OCI-LY7 (cell line): Measurements from ENCODE around the gene TRAF1. TPM values are rescaled to one million over a fixed set of nuclear protein-coding genes. Genes with fewer than 3 reads are reported as not detected.

Experiments used
- BruUV-seq: library from RNA; stranded (reverse); fragments of 400-500 nt; replicated peaks from 2 replicates; lab custom pipeline; 2021; lab: Mats Ljungman, UMichigan
- CTCF ChIA-PET: fragments of 300-600 bp; sonication (Branson Sonifier 250); formaldehyde crosslinking; loops from one replicate; lab custom pipeline; 2022; ENCODE audit warnings: antibody characterized with exemption; ENCODE audit not compliant: unreplicated experiment; lab: Charles Lee
- POLR2A ChIA-PET: fragments of 300-600 bp; sonication (Branson Sonifier 250); formaldehyde crosslinking; loops from one replicate; lab custom pipeline; 2022; ENCODE audit warnings: antibody characterized with exemption; lab: Charles Lee
- DNase-seq: peaks from one replicate; pipeline ENCODE4 v3.0.0-alpha.2; 2015; ENCODE audit warnings: low spot score
- H2AFZ ChIP-seq: fragments of 200-600 bp; sonication (generic), shearing (Covaris generic); 2 replicates; pipeline ENCODE4 v1.6.1; 2014; ENCODE audit warnings: mild to moderate bottlenecking, antibody characterized with exemption, low read length, moderate library complexity
- H3K27ac ChIP-seq: fragments of 200-600 bp; sonication (generic); 2 replicates; pipeline ENCODE4 v1.5.1; 2014; ENCODE audit warnings: mixed run types, low read depth, mild to moderate bottlenecking, moderate library complexity, low read length, inconsistent platforms; ENCODE audit not compliant: poor library complexity, severe bottlenecking
- H3K36me3 ChIP-seq: fragments of 200-600 bp; sonication (generic); 2 replicates; pipeline ENCODE4 v1.6.1; 2014; ENCODE audit warnings: mild to moderate bottlenecking, antibody characterized with exemption, low read length, moderate library complexity, mixed read lengths; ENCODE audit not compliant: insufficient read depth
- H3K4me1 ChIP-seq: fragments of 200-600 bp; sonication (generic); 2 replicates; pipeline ENCODE4 v1.5.1; 2014; ENCODE audit warnings: mild to moderate bottlenecking, low read length; ENCODE audit not compliant: insufficient read depth, poor library complexity, severe bottlenecking
- H3K4me2 ChIP-seq: fragments of 200-600 bp; sonication (generic); 2 replicates; pipeline ENCODE4 v1.6.1; 2014; ENCODE audit warnings: mild to moderate bottlenecking, low read length
- H3K4me3 ChIP-seq: fragments of 200-600 bp; sonication (generic); 2 replicates; pipeline ENCODE4 v1.5.1; 2014; ENCODE audit warnings: mild to moderate bottlenecking, low read depth, low read length; ENCODE audit not compliant: poor library complexity, severe bottlenecking
- H3K79me2 ChIP-seq: fragments of 200-600 bp; sonication (generic); 2 replicates; pipeline ENCODE4 v1.6.1; 2016; ENCODE audit warnings: low read depth, mild to moderate bottlenecking, low read length, moderate library complexity, mixed read lengths; ENCODE audit not compliant: insufficient read depth
- H3K9me2 ChIP-seq: fragments of 200-600 bp; sonication (generic); 2 replicates; pipeline ENCODE4 v1.6.1; 2016; ENCODE audit warnings: mild to moderate bottlenecking, low read length, mixed read lengths; ENCODE audit not compliant: insufficient read depth
- H3K9me3 ChIP-seq: fragments of 200-600 bp; sonication (generic); 2 replicates; pipeline ENCODE4 v1.6.1; 2014; ENCODE audit warnings: mild to moderate bottlenecking, mixed run types, low read length, mixed read lengths
- H4K20me1 ChIP-seq: fragments of 200-600 bp; sonication (generic); 2 replicates; pipeline ENCODE4 v1.6.1; 2014; ENCODE audit warnings: mild to moderate bottlenecking, antibody characterized with exemption, low read length, moderate library complexity, mixed read lengths; ENCODE audit not compliant: insufficient read depth
- CTCF ChIP-seq: fragments of 200-600 bp; sonication (generic); conservative IDR thresholded peaks from 2 replicates; pipeline ENCODE4 v1.5.1; 2014; ENCODE audit warnings: mild to moderate bottlenecking, antibody characterized with exemption, low read length, moderate library complexity, mixed read lengths
- EZH2phosphoT487 ChIP-seq: fragments of 200-600 bp; sonication (generic); IDR thresholded peaks from 2 replicates; pipeline ENCODE4 v1.6.1; 2018; ENCODE audit warnings: low read depth, borderline replicate concordance, mild to moderate bottlenecking, mixed run types, antibody characterized with exemption, low read length, moderate library complexity, mixed read lengths
- intact Hi-C: fragments of 100-400 bp; cut with micrococcal nuclease; formaldehyde crosslinking; loops from one replicate; pipeline ENCODE4 v1.10.0; 2022; ENCODE audit not compliant: unreplicated experiment
- total RNA-seq, 2 experiments: library from RNA; depleted of rRNA in 1 of 2; stranded (reverse); fragments of >200 nt in 1 of 2; shearing (Covaris generic) in 1 of 2; gene quantifications; 2 replicates each; pipeline ENCODE4 v1.2.3, GENCODE V29; 2014 to 2022

TRAF1 gene
- total RNA-seq, 2 experiments from 2014 or later: 24.2 to 50.5 TPM

DNA sequence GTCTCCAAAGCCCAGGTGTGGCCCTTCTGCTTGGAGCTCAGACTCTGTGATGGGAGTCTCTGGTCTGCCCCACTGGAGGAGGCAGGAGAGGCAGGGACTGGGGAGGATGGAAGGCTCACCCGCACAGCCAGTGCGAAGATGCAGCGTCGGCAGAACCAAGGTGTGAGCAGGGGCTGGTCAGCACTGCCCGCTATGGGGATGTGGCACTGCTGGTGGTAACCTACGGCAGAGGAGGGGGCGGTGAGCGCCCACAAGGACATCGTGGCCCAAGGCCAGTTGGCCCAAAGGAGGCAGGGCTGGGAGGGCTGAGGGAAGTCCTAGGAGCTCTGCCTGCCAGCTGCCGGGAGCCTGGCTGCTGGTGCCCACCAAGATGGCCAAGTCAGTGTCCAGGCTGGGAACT, 56.9 kb downstream of the TRAF1 start:
- Histone ChIP-seq H3K27ac (peak overlapping the region; percentile 16), H3K4me2 (peak overlapping the region; percentile 67), H4K20me1 (no peaks in the 10 kb centered on the region), H3K79me2 (peaks cover 10% of the 10 kb centered on the region; the same call in 1 of the 2 replicates), H3K9me3 (no peaks in the 10 kb centered on the region), H3K4me3 (no peak overlapping the region), H3K36me3 (peaks cover 93% of the 10 kb centered on the region), H3K4me1 (peaks cover 42% of the 10 kb centered on the region), H3K9me2 (no peaks in the 10 kb centered on the region), H2AFZ (no peak overlapping the region)
- ChIA-PET CTCF (interaction anchor here (1.4 kb wide), 1 partner anchor 17 kb away, joined by 5 read pairs; no protein-coding TSS in a partner anchor), POLR2A (interaction anchor here (0.6 to 0.8 kb wide), 2 partner anchors 24 to 206 kb away, joined by 3 read pairs; no protein-coding TSS in a partner anchor)
- intact Hi-C loops: loop anchor here (1.0 kb wide), 1 partner anchor 67 kb away; no protein-coding TSS in a partner anchor
- DNase-seq: no peak
- no peak for TF ChIP-seq EZH2phosphoT487
- TF ChIP-seq CTCF: no peak
- BruUV-seq: no TSS peak

DNA sequence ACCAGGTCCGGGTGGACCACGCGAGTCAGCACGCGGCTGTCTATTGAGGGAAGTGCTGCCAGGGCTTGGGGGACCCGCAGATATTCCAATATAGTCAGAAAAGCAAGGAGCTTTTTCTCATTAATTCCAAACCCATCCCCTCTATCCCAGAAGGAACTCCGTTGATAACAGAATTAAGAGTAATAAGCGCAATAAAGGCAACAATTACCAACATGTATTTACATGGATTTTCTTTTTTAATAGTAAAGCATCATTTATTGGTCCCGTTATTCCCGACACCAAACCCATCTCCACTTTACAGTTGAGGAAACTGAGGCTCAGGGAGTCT, 57.3 kb downstream of the TRAF1 start:
- Histone ChIP-seq H3K4me1 (peaks cover 38% of the 10 kb centered on the region), H2AFZ (no peak overlapping the region), H3K9me2 (no peaks in the 10 kb centered on the region), H4K20me1 (no peaks in the 10 kb centered on the region), H3K36me3 (peaks cover 91% of the 10 kb centered on the region), H3K9me3 (no peaks in the 10 kb centered on the region), H3K27ac (peak overlapping the region; percentile 16), H3K4me3 (peak overlapping the region; percentile 57), H3K79me2 (peaks cover 6% of the 10 kb centered on the region; the same call in 1 of the 2 replicates), H3K4me2 (peak overlapping the region; percentile 67)
- ChIA-PET CTCF (interaction anchor here (0.9 to 1.4 kb wide), 3 partner anchors 13 to 112 kb away, joined by 3 to 5 read pairs (median 3); no protein-coding TSS in a partner anchor), POLR2A (interaction anchor here (0.8 kb wide), 1 partner anchor 206 kb away, joined by 3 read pairs; no protein-coding TSS in a partner anchor)
- no TSS peak for BruUV-seq
- no peak for TF ChIP-seq EZH2phosphoT487
- peak; percentile 29; the same call in 1 of the 2 replicates for TF ChIP-seq CTCF
- intact Hi-C loops: loop anchor here (1.0 kb wide), 1 partner anchor 67 kb away; no protein-coding TSS in a partner anchor
- DNase-seq: no peak
